ENCODE measurements around the gene DSG3. TPM values are rescaled to one million over a fixed set of nuclear protein-coding genes. Genes with fewer than 3 reads are reported as not detected.

Gene DSG3
- total RNA-seq, 2 donors from 2014 or later: not detected

- no peak for TF ChIP-seq CTCF (conservative IDR thresholded peaks at IDR 0.05)
- no peaks in the 10 kb centered on the region for H3K9me3 ChIP-seq (ENCODE audit: control insufficient read depth, low read length)
- H3K4me1 Mint-ChIP-seq: peaks cover 6% of the 10 kb centered on the region
- no peaks in the 10 kb centered on the region for H3K36me3 ChIP-seq (ENCODE audit: control insufficient read depth, insufficient read depth, low read length)
- 86 to 92% methylated on average over 9 of the region's 9 CpGs for WGBS, 2 experiments (ENCODE audit: insufficient coverage in 1 of 2, insufficient read length in 1 of 2)
- no peak overlapping the region for H3K4me3 ChIP-seq (ENCODE audit: low read length)
- H3K4me3 Mint-ChIP-seq: no peak overlapping the region
- no peaks in the 10 kb centered on the region for H3K27me3 ChIP-seq (ENCODE audit: control insufficient read depth, insufficient read depth, low read length, poor library complexity, severe bottlenecking)
- DNase-seq: no peak
- H3K9me3 Mint-ChIP-seq: no peaks in the 10 kb centered on the region
- H3K4me1 ChIP-seq (ENCODE audit: control insufficient read depth, insufficient read depth, low read length): no peaks in the 10 kb centered on the region
- no peaks in the 10 kb centered on the region for H3K27me3 Mint-ChIP-seq (ENCODE audit: insufficient read depth)
- H3K36me3 Mint-ChIP-seq (ENCODE audit: low read depth): no peaks in the 10 kb centered on the region
- H3K27ac Mint-ChIP-seq: no peak overlapping the region
- no peak overlapping the region for H3K9ac ChIP-seq (ENCODE audit: extremely low read depth, low read length, poor library complexity, severe bottlenecking)
- no peak overlapping the region for H3K27ac ChIP-seq (ENCODE audit: low read depth, low read length)
Observed at GRCh38 chr18:31487246-31488015, 39.9 kb downstream of the DSG3 start.

GRCh38 chr18:31489311-31489710, 41.8 kb downstream of the DSG3 start:
- Histone ChIP-seq H3K4me3 (ENCODE audit: low read length) (no peak overlapping the region), H3K27ac (ENCODE audit: low read depth, low read length) (no peak overlapping the region), H3K9me3 (ENCODE audit: control insufficient read depth, low read length) (no peaks in the 10 kb centered on the region), H3K36me3 (ENCODE audit: control insufficient read depth, insufficient read depth, low read length) (no peaks in the 10 kb centered on the region), H3K27me3 (ENCODE audit: control insufficient read depth, insufficient read depth, low read length, poor library complexity, severe bottlenecking) (no peaks in the 10 kb centered on the region), H3K4me1 (ENCODE audit: control insufficient read depth, insufficient read depth, low read length) (no peaks in the 10 kb centered on the region), H3K9ac (ENCODE audit: extremely low read depth, low read length, poor library complexity, severe bottlenecking) (no peak overlapping the region)
- no peak for DNase-seq
- TF ChIP-seq CTCF (conservative IDR thresholded peaks at IDR 0.05): no peak
- Mint-ChIP-seq H3K9me3 (no peaks in the 10 kb centered on the region), H3K36me3 (ENCODE audit: low read depth) (no peaks in the 10 kb centered on the region), H3K4me1 (peaks cover 6% of the 10 kb centered on the region), H3K4me3 (no peak overlapping the region), H3K27me3 (ENCODE audit: insufficient read depth) (no peaks in the 10 kb centered on the region), H3K27ac (no peak overlapping the region)
- 92 to 100% methylated on average over 1 of the region's 1 CpG for WGBS, 2 experiments (ENCODE audit: insufficient coverage in 1 of 2, insufficient read length in 1 of 2)

- Histone ChIP-seq H3K27ac (ENCODE audit: low read depth, low read length) (no peak overlapping the region), H3K9me3 (ENCODE audit: control insufficient read depth, low read length) (no peaks in the 10 kb centered on the region), H3K36me3 (ENCODE audit: control insufficient read depth, insufficient read depth, low read length) (no peaks in the 10 kb centered on the region), H3K4me1 (ENCODE audit: control insufficient read depth, insufficient read depth, low read length) (no peaks in the 10 kb centered on the region), H3K9ac (ENCODE audit: extremely low read depth, low read length, poor library complexity, severe bottlenecking) (no peak overlapping the region), H3K4me3 (ENCODE audit: low read length) (no peak overlapping the region), H3K27me3 (ENCODE audit: control insufficient read depth, insufficient read depth, low read length, poor library complexity, severe bottlenecking) (no peaks in the 10 kb centered on the region)
- DNase-seq: no peak
- WGBS, 2 experiments (ENCODE audit: insufficient coverage in 1 of 2, insufficient read length in 1 of 2): 85% methylated on average over 1 of the region's 1 CpG; no CpG with 5 or more reads in 1 of the 2 experiments
- no peak for TF ChIP-seq CTCF (conservative IDR thresholded peaks at IDR 0.05)
- Mint-ChIP-seq H3K4me1 (peaks cover 6% of the 10 kb centered on the region), H3K36me3 (ENCODE audit: low read depth) (no peaks in the 10 kb centered on the region), H3K27me3 (ENCODE audit: insufficient read depth) (no peaks in the 10 kb centered on the region), H3K4me3 (no peak overlapping the region), H3K9me3 (no peaks in the 10 kb centered on the region), H3K27ac (no peak overlapping the region)
Observed at GRCh38 chr18:31490387-31490786, 42.8 kb downstream of the DSG3 start.

Measured in endodermal cell (in vitro differentiated cells).